Astrocyte (in vitro differentiated cells and primary cell): ENCODE data around the gene VASH2. TPM values are rescaled to one million over a fixed set of nuclear protein-coding genes. Genes with fewer than 3 reads are reported as not detected.

Experiments
- DNase-seq: peaks from one replicate; pipeline ENCODE4 v3.0.0-alpha.2; 2010; ENCODE audit warnings: low read depth
- FAIRE-seq: peaks from 2 replicates; lab custom pipeline; 2011; peaks lifted over from hg19 to GRCh38; lab: Jason Lieb, UNC
- H2AFZ ChIP-seq: 2 replicates; pipeline ENCODE4 v1.6.0; 2012; ENCODE audit warnings: low read depth, low read length, inconsistent platforms
- H3K27ac ChIP-seq: 2 replicates; pipeline ENCODE4 v1.5.1; 2011; ENCODE audit warnings: low read depth, low read length, inconsistent platforms
- H3K27me3 ChIP-seq: 2 replicates; pipeline ENCODE4 v1.6.0; 2011; ENCODE audit warnings: low read length, inconsistent platforms; ENCODE audit not compliant: insufficient read depth
- H3K36me3 ChIP-seq: 2 replicates; pipeline ENCODE4 v1.5.1; 2011; ENCODE audit warnings: low read length, inconsistent platforms; ENCODE audit not compliant: insufficient read depth
- H3K4me1 ChIP-seq: 2 replicates; pipeline ENCODE4 v1.5.1; 2011; ENCODE audit warnings: low read length, inconsistent platforms; ENCODE audit not compliant: insufficient read depth
- H3K4me2 ChIP-seq: 2 replicates; pipeline ENCODE4 v1.6.0; 2012; ENCODE audit warnings: low read length, inconsistent platforms
- H3K4me3 ChIP-seq: 2 replicates; pipeline ENCODE4 v1.5.1; 2011; ENCODE audit warnings: low read depth, mild to moderate bottlenecking, low read length, inconsistent platforms; ENCODE audit not compliant: insufficient read depth
- H3K79me2 ChIP-seq: 2 replicates; pipeline ENCODE4 v1.6.0; 2012; ENCODE audit warnings: mild to moderate bottlenecking, low read length, inconsistent platforms; ENCODE audit not compliant: insufficient read depth
- H3K9ac ChIP-seq: 2 replicates; pipeline ENCODE4 v1.6.0; 2012; ENCODE audit warnings: mild to moderate bottlenecking, low read length, inconsistent platforms
- H3K9me3 ChIP-seq: 2 replicates; pipeline ENCODE4 v1.5.1; 2012; ENCODE audit warnings: low read depth, mild to moderate bottlenecking, low read length, inconsistent platforms; ENCODE audit not compliant: insufficient read depth
- H4K20me1 ChIP-seq: 2 replicates; pipeline ENCODE4 v1.6.0; 2012; ENCODE audit warnings: low read length, inconsistent platforms; ENCODE audit not compliant: insufficient read depth
- H3K27ac Mint-ChIP-seq: one replicate; pipeline ENCODE4 v1.8.0; 2021; ENCODE audit warnings: mild to moderate bottlenecking, mixed read lengths; ENCODE audit not compliant: unreplicated experiment
- H3K27me3 Mint-ChIP-seq: one replicate; pipeline ENCODE4 v1.8.0; 2021; ENCODE audit warnings: low read depth, mixed read lengths; ENCODE audit not compliant: unreplicated experiment
- H3K36me3 Mint-ChIP-seq: one replicate; pipeline ENCODE4 v1.8.0; 2021; ENCODE audit warnings: low read depth, mixed read lengths; ENCODE audit not compliant: unreplicated experiment
- H3K4me1 Mint-ChIP-seq: one replicate; pipeline ENCODE4 v1.8.0; 2021; ENCODE audit warnings: low read depth, mixed read lengths; ENCODE audit not compliant: unreplicated experiment
- H3K4me3 Mint-ChIP-seq: one replicate; pipeline ENCODE4 v1.8.0; 2021; ENCODE audit warnings: mild to moderate bottlenecking, moderate library complexity, mixed read lengths; ENCODE audit not compliant: unreplicated experiment
- H3K9me3 Mint-ChIP-seq: one replicate; pipeline ENCODE4 v1.8.0; 2021; ENCODE audit warnings: mild to moderate bottlenecking, mixed read lengths; ENCODE audit not compliant: unreplicated experiment
- EZH2 ChIP-seq: IDR thresholded peaks from 2 replicates; pipeline ENCODE4 v1.6.1; 2012; ENCODE audit warnings: mild to moderate bottlenecking, low read length, inconsistent platforms; ENCODE audit not compliant: insufficient read depth
- total RNA-seq: library from RNA; stranded (reverse); gene quantifications from 2 replicates; pipeline ENCODE4 v1.2.1, GENCODE V29; 2021
- TF ChIP-seq, protein P1 (sequence below): IDR thresholded peaks from 2 replicates; pipeline ENCODE4 v1.5.1; 2011; ENCODE audit warnings: low read depth, mild to moderate bottlenecking, inconsistent platforms, low read length, moderate library complexity; ENCODE audit not compliant: insufficient read depth

VASH2 gene
- total RNA-seq, 1 donor from 2014 or later = 7.1 TPM

DNA sequence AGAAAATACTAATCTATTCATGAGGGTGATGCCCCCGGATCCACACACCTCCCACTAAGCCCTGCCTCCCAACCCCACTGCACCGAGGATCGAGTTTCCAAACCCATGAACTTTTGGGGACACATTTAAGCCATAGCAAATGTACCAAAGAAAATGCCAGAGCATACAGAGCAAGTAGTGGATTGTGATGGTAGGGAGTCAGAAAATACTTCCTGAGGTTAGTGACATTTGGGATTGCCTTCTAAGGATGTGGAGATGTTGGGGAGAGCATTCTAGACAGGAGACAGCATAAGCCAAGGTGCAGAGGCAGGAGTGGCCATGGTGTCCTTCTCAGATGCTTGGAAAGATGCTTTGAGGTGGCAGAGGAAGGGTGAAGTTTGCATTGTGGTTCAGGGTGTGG lies 33.1 kb downstream of the VASH2 start:
- no peaks in the 10 kb centered on the region for H3K9me3 Mint-ChIP-seq
- FAIRE-seq (no peak), DNase-seq (no peak)
- Histone ChIP-seq H3K4me3 (no peak overlapping the region), H3K79me2 (no peaks in the 10 kb centered on the region), H4K20me1 (no peaks in the 10 kb centered on the region), H3K9ac (no peak overlapping the region), H2AFZ (no peak overlapping the region), H3K27me3 (no peaks in the 10 kb centered on the region), H3K27ac (no peak overlapping the region), H3K36me3 (no peaks in the 10 kb centered on the region), H3K4me1 (peaks cover 15% of the 10 kb centered on the region), H3K9me3 (no peaks in the 10 kb centered on the region), H3K4me2 (no peak overlapping the region)
- H3K36me3 Mint-ChIP-seq = peaks cover 12% of the 10 kb centered on the region
- peaks cover 15% of the 10 kb centered on the region for H3K4me1 Mint-ChIP-seq
- no peak for TF ChIP-seq EZH2
- TF ChIP-seq, protein P1, sequence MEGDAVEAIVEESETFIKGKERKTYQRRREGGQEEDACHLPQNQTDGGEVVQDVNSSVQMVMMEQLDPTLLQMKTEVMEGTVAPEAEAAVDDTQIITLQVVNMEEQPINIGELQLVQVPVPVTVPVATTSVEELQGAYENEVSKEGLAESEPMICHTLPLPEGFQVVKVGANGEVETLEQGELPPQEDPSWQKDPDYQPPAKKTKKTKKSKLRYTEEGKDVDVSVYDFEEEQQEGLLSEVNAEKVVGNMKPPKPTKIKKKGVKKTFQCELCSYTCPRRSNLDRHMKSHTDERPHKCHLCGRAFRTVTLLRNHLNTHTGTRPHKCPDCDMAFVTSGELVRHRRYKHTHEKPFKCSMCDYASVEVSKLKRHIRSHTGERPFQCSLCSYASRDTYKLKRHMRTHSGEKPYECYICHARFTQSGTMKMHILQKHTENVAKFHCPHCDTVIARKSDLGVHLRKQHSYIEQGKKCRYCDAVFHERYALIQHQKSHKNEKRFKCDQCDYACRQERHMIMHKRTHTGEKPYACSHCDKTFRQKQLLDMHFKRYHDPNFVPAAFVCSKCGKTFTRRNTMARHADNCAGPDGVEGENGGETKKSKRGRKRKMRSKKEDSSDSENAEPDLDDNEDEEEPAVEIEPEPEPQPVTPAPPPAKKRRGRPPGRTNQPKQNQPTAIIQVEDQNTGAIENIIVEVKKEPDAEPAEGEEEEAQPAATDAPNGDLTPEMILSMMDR = no peak
- H3K4me3 Mint-ChIP-seq = no peak overlapping the region
- no peak overlapping the region for H3K27ac Mint-ChIP-seq
- H3K27me3 Mint-ChIP-seq = peaks cover 10% of the 10 kb centered on the region

- no peak for FAIRE-seq
- peaks cover 15% of the 10 kb centered on the region for H3K4me1 ChIP-seq
Measured at GRCh38 chr1:212984522-212985291, 34.4 kb downstream of the VASH2 start.

More at GRCh38 chr1:212984522-212985291, 34.4 kb downstream of the VASH2 start:
- H3K79me2 ChIP-seq = no peaks in the 10 kb centered on the region
- peaks cover 6% of the 10 kb centered on the region for H3K27me3 Mint-ChIP-seq
- no peak for DNase-seq
- no peaks in the 10 kb centered on the region for H3K9me3 ChIP-seq
- H3K4me3 Mint-ChIP-seq = no peak overlapping the region
- peaks cover 15% of the 10 kb centered on the region for H3K4me1 Mint-ChIP-seq
- no peaks in the 10 kb centered on the region for H4K20me1 ChIP-seq
- H3K4me3 ChIP-seq = no peak overlapping the region
- H2AFZ ChIP-seq = no peak overlapping the region
- no peak overlapping the region for H3K27ac Mint-ChIP-seq
- H3K9me3 Mint-ChIP-seq = no peaks in the 10 kb centered on the region
- H3K9ac ChIP-seq = no peak overlapping the region
- no peak overlapping the region for H3K27ac ChIP-seq
- peaks cover 5% of the 10 kb centered on the region for H3K36me3 ChIP-seq
- TF ChIP-seq EZH2 = no peak
- TF ChIP-seq, protein P1 = no peak
- no peak overlapping the region for H3K4me2 ChIP-seq
- H3K27me3 ChIP-seq = no peaks in the 10 kb centered on the region
- H3K36me3 Mint-ChIP-seq = peaks cover 9% of the 10 kb centered on the region
